Lung (tissue), 12 donors: ENCODE data around the gene ANXA2R. TPM values are rescaled to one million over a fixed set of nuclear protein-coding genes. Genes with fewer than 3 reads are reported as not detected.

Source experiments
- ATAC-seq: fragments of 200-7000 bp; cut with Tn5 transposase; one replicate; pipeline ENCODE4 v1.9.1; 2020; ENCODE audit warnings: moderate number of reproducible peaks; ENCODE audit not compliant: insufficient read depth, low FRiP score
- DNase-seq, 3 donors: peaks; one replicate each; pipeline ENCODE4 v3.0.0-alpha.2; 2013 to 2017
- H3K27ac ChIP-seq, 2 donors: one replicate each; pipeline ENCODE4 v1.5.1; 2013; ENCODE audit warnings: mild to moderate bottlenecking in 2 of 2, moderate library complexity in 2 of 2, control low read depth in 1 of 2, inconsistent platforms in 1 of 2, low read depth in 1 of 2, low read length in 1 of 2
- H3K27me3 ChIP-seq, 3 donors: one replicate each; pipeline ENCODE4 v1.5.1; 2013; ENCODE audit warnings: low read length in 2 of 3; ENCODE audit not compliant: control insufficient read depth in 3 of 3, insufficient read depth in 3 of 3
- H3K36me3 ChIP-seq, 4 donors: one replicate each; pipeline ENCODE4 v1.5.1; 2013; ENCODE audit warnings: low read length in 4 of 4, mild to moderate bottlenecking in 1 of 4, moderate library complexity in 1 of 4; ENCODE audit not compliant: control insufficient read depth in 4 of 4, insufficient read depth in 4 of 4
- H3K4me1 ChIP-seq, 5 donors: one replicate each; pipeline ENCODE4 v1.5.1; 2013; ENCODE audit warnings: low read length in 5 of 5, mild to moderate bottlenecking in 2 of 5, moderate library complexity in 1 of 5; ENCODE audit not compliant: control insufficient read depth in 5 of 5, insufficient read depth in 5 of 5
- H3K4me3 ChIP-seq: one replicate; pipeline ENCODE4 v1.5.1; 2013; ENCODE audit warnings: mild to moderate bottlenecking, control low read depth, moderate library complexity
- H3K9ac ChIP-seq, 2 donors: one replicate each; pipeline ENCODE4 v1.5.1; 2013; ENCODE audit warnings: low read length in 2 of 2, control low read depth in 1 of 2; ENCODE audit not compliant: insufficient read depth in 1 of 2
- H3K9me3 ChIP-seq, 4 donors: one replicate each; pipeline ENCODE4 v1.5.1; 2013; ENCODE audit warnings: low read length in 3 of 4, mild to moderate bottlenecking in 1 of 4, moderate library complexity in 1 of 4; ENCODE audit not compliant: control insufficient read depth in 4 of 4, insufficient read depth in 3 of 4
- WGBS, 2 donors: extraction: QIAGEN DNeasy Blood & Tissue Kit; methylation state at CpG; one replicate each; pipeline ENCODE4 v1.1.7; 2013; 5-methylcytosine and 5-hydroxymethylcytosine counted together
- polyA plus RNA-seq, 2 donors: library from polyadenylated mRNA; stranded (reverse); fragments of 200-250 nt; gene quantifications; one replicate each; pipeline ENCODE4 v1.2.1, GENCODE V29; 2013
- total RNA-seq, 2 donors: library from RNA; depleted of rRNA in 1 of 2; stranded (reverse); fragments of >200 nt in 1 of 2; gene quantifications; one replicate each; pipeline ENCODE4 v1.2.1, GENCODE V29; 2014 to 2021
- TF ChIP-seq, protein P1 (sequence below): IDR thresholded peaks from 2 replicates; pipeline ENCODE4 v1.5.1; 2012; ENCODE audit warnings: mild to moderate bottlenecking; ENCODE audit errors: control extremely low read depth, extremely low read depth
- donor health status: control.
- donor health status: control.
- donor health status: Bipolar disorder and iron deficiency.
- donor health status: healthy.
- donor health status: DM: yes; HTN: yes; CAD: no.

ANXA2R gene
- total and polyA plus RNA-seq, 4 donors = 4.0 to 5.2 (median 4.8) TPM

DNA sequence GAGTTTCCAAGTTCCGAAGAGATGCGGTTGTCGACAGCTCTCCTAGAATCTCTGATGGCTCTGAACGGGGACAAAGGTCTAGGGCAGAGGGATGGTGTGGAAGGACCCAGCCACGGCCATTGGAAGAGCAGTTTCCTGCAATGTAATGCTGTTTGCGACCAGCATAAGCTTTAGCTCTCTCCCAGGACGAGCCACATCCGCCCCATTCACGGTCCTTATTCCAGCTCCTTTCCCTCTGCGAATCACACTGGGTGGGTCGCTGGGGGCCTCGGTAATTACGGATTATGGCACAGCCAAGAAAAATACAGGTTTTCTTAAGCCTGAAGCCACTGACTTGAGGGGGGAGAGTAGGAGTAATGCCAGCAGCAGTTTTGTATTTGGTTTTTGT, 22.7 kb downstream of the ANXA2R start:
- Histone ChIP-seq H3K27ac (peak overlapping the region; percentile 64 to 95), H3K27me3 (peaks cover 0 to 74% (median 74%) of the 10 kb centered on the region in 3 donors), H3K36me3 (no peaks in the 10 kb centered on the region), H3K9ac (peak overlapping the region in 1 of 2 donors; percentile 43), H3K4me1 (peaks cover 0 to 17% (median 3%) of the 10 kb centered on the region in 5 donors), H3K9me3 (peaks cover 0 to 11% (median 0%) of the 10 kb centered on the region in 4 donors), H3K4me3 (peak overlapping the region; percentile 49)
- DNase-seq (peak in 1 of 3 donors; percentile 34), ATAC-seq (no peak)
- TF ChIP-seq, protein P1, sequence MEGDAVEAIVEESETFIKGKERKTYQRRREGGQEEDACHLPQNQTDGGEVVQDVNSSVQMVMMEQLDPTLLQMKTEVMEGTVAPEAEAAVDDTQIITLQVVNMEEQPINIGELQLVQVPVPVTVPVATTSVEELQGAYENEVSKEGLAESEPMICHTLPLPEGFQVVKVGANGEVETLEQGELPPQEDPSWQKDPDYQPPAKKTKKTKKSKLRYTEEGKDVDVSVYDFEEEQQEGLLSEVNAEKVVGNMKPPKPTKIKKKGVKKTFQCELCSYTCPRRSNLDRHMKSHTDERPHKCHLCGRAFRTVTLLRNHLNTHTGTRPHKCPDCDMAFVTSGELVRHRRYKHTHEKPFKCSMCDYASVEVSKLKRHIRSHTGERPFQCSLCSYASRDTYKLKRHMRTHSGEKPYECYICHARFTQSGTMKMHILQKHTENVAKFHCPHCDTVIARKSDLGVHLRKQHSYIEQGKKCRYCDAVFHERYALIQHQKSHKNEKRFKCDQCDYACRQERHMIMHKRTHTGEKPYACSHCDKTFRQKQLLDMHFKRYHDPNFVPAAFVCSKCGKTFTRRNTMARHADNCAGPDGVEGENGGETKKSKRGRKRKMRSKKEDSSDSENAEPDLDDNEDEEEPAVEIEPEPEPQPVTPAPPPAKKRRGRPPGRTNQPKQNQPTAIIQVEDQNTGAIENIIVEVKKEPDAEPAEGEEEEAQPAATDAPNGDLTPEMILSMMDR = no peak
- 6 to 8% methylated on average over 13 of the region's 13 CpGs for WGBS, 2 donors

GRCh38 chr5:43016217-43016779, 23.8 kb downstream of the ANXA2R start:
- ATAC-seq (no peak), DNase-seq (no peak)
- Histone ChIP-seq H3K4me3 (no peak overlapping the region), H3K36me3 (no peaks in the 10 kb centered on the region), H3K9ac (no peak overlapping the region), H3K4me1 (peaks cover 0 to 17% (median 3%) of the 10 kb centered on the region in 5 donors), H3K27ac (no peak overlapping the region), H3K9me3 (peaks cover 0 to 11% (median 0%) of the 10 kb centered on the region in 4 donors), H3K27me3 (peaks cover 0 to 78% (median 64%) of the 10 kb centered on the region in 3 donors)
- TF ChIP-seq, protein P1 = no peak
- WGBS, 2 donors = 50 to 78% methylated on average over 5 of the region's 5 CpGs

DNA sequence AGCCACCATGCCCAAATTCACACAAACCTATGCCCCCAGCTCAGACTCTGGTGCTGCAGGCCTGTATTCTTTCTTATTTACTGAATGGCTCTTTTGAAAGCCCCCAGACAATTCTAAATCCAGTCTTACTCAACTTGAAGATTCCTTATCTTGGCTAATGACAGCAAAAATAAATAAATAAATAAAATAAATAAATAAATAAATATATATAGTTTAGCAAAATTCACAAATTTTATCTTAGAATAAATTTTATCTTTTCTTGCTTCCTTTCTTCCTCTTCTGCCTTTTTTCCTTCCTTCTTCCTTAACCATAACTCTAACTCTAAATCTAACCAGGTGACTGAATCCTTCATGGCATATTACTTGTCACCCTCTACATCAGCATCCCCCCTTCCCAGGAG, 25.6 kb downstream of the ANXA2R start:
- H3K36me3 ChIP-seq = no peaks in the 10 kb centered on the region
- TF ChIP-seq, protein P1 = no peak
- peaks cover 0 to 78% (median 58%) of the 10 kb centered on the region in 3 donors for H3K27me3 ChIP-seq
- H3K4me1 ChIP-seq = peaks cover 0 to 12% (median 0%) of the 10 kb centered on the region in 5 donors
- peaks cover 0 to 10% (median 0%) of the 10 kb centered on the region in 4 donors for H3K9me3 ChIP-seq
- no peak overlapping the region for H3K9ac ChIP-seq
- no peak overlapping the region for H3K27ac ChIP-seq
- H3K4me3 ChIP-seq = no peak overlapping the region
- no peak for DNase-seq
- ATAC-seq = no peak

- Histone ChIP-seq H3K9ac (no peak overlapping the region), H3K4me3 (no peak overlapping the region), H3K4me1 (peaks cover 0 to 21% (median 0%) of the 10 kb centered on the region in 5 donors), H3K27ac (peak overlapping the region in 1 of 2 donors; percentile 97), H3K36me3 (no peaks in the 10 kb centered on the region), H3K27me3 (peaks cover 0 to 73% (median 59%) of the 10 kb centered on the region in 3 donors), H3K9me3 (no peaks in the 10 kb centered on the region)
- 23 to 53% methylated on average over 3 of the region's 3 CpGs for WGBS, 2 donors
- ATAC-seq (no peak), DNase-seq (no peak)
- TF ChIP-seq, protein P1 = no peak
Measured at GRCh38 chr5:43010935-43011315, 29.2 kb downstream of the ANXA2R start.
